Immature natural killer cell (primary cell): ENCODE measurements around the gene RAB8A. TPM values are rescaled to one million over a fixed set of nuclear protein-coding genes. Genes with fewer than 3 reads are reported as not detected.
A peak's percentile ranks its signal among the peaks of the same experiment; 100 is the strongest.

Experiments
- DNase-seq, 3 donors: peaks; one replicate each; pipeline ENCODE4 v3.0.0; 2022; ENCODE audit warnings: mixed read lengths in 1 of 3
- H3K27ac Mint-ChIP-seq, 6 donors: one replicate each; pipeline ENCODE4 v1.8.0; 2020; ENCODE audit warnings: mixed read lengths in 6 of 6, mild to moderate bottlenecking in 5 of 6, inconsistent platforms in 4 of 6, moderate library complexity in 3 of 6
- H3K27me3 Mint-ChIP-seq, 3 donors: one replicate each; pipeline ENCODE4 v1.8.0; 2020 to 2021; ENCODE audit warnings: low read depth in 3 of 3, mild to moderate bottlenecking in 3 of 3, mixed read lengths in 3 of 3, moderate library complexity in 3 of 3, inconsistent platforms in 1 of 3
- H3K36me3 Mint-ChIP-seq, 3 donors: one replicate each; pipeline ENCODE4 v1.8.0; 2020; ENCODE audit warnings: mixed read lengths in 3 of 3, inconsistent platforms in 2 of 3, mild to moderate bottlenecking in 2 of 3
- H3K4me1 Mint-ChIP-seq, 2 donors: one replicate each; pipeline ENCODE4 v1.8.0; 2020; ENCODE audit warnings: inconsistent platforms in 2 of 2, mild to moderate bottlenecking in 2 of 2, mixed read lengths in 2 of 2, moderate library complexity in 1 of 2
- H3K4me3 Mint-ChIP-seq, 5 donors: one replicate each; pipeline ENCODE4 v1.8.0; 2020; ENCODE audit warnings: mild to moderate bottlenecking in 5 of 5, mixed read lengths in 5 of 5, inconsistent platforms in 3 of 5, moderate library complexity in 3 of 5
- H3K9me3 Mint-ChIP-seq, 6 donors: one replicate each; pipeline ENCODE4 v1.8.0; 2020; ENCODE audit warnings: mild to moderate bottlenecking in 6 of 6, mixed read lengths in 6 of 6, inconsistent platforms in 4 of 6, moderate library complexity in 3 of 6
- polyA plus RNA-seq, 3 donors: library from polyadenylated mRNA; unstranded; fragments of 300-500 nt; fragmentation: Illumina TruSeq; gene quantifications; one replicate each; pipeline ENCODE4 v1.2.3, GENCODE V29; 2021

The RAB8A gene
- 100 to 1,000 TPM; 110 to 184 (median 126) TPM for polyA plus RNA-seq

GRCh38 chr19:16111160-16111908, at the start of gene RAB8A:
Gene RAB8A, plus strand, starts transcription at chr19:16111889. Its CDS starts 13 bp downstream, at chr19:16111902.
- peaks cover 0 to 4% (median 3%) of the 10 kb centered on the region in 3 donors for H3K36me3 Mint-ChIP-seq

GRCh38 chr19:16061943-16062342, 49.7 kb upstream of the RAB8A start:
- peaks cover 3 to 6% (median 4%) of the 10 kb centered on the region in 3 donors for H3K27me3 Mint-ChIP-seq
- H3K27ac Mint-ChIP-seq, result no peak overlapping the region
- H3K4me1 Mint-ChIP-seq, result peaks cover 13 to 20% of the 10 kb centered on the region in 2 donors
- DNase-seq, result peak in 1 of 3 donors; percentile 35
- H3K4me3 Mint-ChIP-seq, result no peak overlapping the region
- H3K36me3 Mint-ChIP-seq, result no peaks in the 10 kb centered on the region
- peaks cover 0 to 6% (median 2%) of the 10 kb centered on the region in 6 donors for H3K9me3 Mint-ChIP-seq

More at GRCh38 chr19:16111160-16111908, at the start of gene RAB8A:
- Mint-ChIP-seq H3K4me3 (peak within 1 kb of the TSS; percentile 95 to 98 (median 98)), H3K4me1 (peaks cover 38 to 51% of the 10 kb centered on the region in 2 donors), H3K9me3 (no peaks in the 10 kb centered on the region), H3K27ac (peak within 1 kb of the TSS; percentile 95 to 99 (median 98)), H3K27me3 (peaks cover 6 to 9% (median 8%) of the 10 kb centered on the region in 3 donors)
- peak; percentile 99 to 100 (median 99) for DNase-seq

- no peak overlapping the region for H3K27ac Mint-ChIP-seq
- peak overlapping the region in 1 of 5 donors; percentile 23 for H3K4me3 Mint-ChIP-seq
- no peaks in the 10 kb centered on the region for H3K36me3 Mint-ChIP-seq
- H3K4me1 Mint-ChIP-seq, result peaks cover 13 to 20% of the 10 kb centered on the region in 2 donors
- no peaks in the 10 kb centered on the region for H3K9me3 Mint-ChIP-seq
- DNase-seq, result peak; percentile 69 to 73 (median 71)
- H3K27me3 Mint-ChIP-seq, result peaks cover 3 to 6% (median 4%) of the 10 kb centered on the region in 3 donors
Measured at GRCh38 chr19:16062789-16063188, 48.9 kb upstream of the RAB8A start.

- Mint-ChIP-seq H3K9me3 (no peaks in the 10 kb centered on the region), H3K27me3 (peaks cover 3 to 4% (median 4%) of the 10 kb centered on the region in 3 donors), H3K27ac (no peak overlapping the region), H3K4me1 (peaks cover 13 to 20% of the 10 kb centered on the region in 2 donors), H3K36me3 (no peaks in the 10 kb centered on the region), H3K4me3 (no peak overlapping the region)
- DNase-seq, result no peak
Measured at GRCh38 chr19:16064209-16064889, 47.3 kb upstream of the RAB8A start.

DNA sequence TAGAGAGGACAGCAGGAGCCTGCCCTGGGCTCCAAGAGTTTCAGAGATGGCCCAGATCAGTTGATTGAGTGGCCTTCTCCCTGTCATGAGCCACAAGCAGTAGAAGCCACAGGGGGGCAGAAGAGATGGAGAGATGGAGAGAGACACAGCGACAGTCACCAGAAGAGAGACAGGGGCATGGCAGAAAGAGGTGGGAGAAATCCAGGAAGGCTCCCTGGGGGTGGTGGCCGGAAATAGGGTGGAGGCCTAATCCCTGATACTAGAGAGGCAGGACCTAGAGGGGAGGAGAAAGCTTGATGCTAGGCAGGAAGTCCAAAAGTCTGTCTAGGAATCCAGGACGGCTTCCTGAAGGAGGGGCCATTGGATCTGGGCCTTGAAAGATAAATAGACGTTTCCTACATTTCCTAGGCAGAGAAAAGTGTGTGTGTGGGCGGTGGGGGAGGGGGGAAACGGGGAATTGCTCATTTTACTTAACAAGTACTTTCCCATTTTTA, 45.0 kb upstream of the RAB8A start:
- peak; percentile 40 to 56 (median 46) for DNase-seq
- peaks cover 15 to 19% of the 10 kb centered on the region in 2 donors for H3K4me1 Mint-ChIP-seq

GRCh38 chr19:16067205-16067938, 44.3 kb upstream of the RAB8A start:
- Mint-ChIP-seq H3K9me3 (no peaks in the 10 kb centered on the region), H3K4me3 (no peak overlapping the region), H3K36me3 (no peaks in the 10 kb centered on the region), H3K27ac (no peak overlapping the region), H3K4me1 (peaks cover 14 to 15% of the 10 kb centered on the region in 2 donors), H3K27me3 (peaks cover 2 to 4% (median 3%) of the 10 kb centered on the region in 3 donors)
- no peak for DNase-seq

More for the DNA sequence above, 45.0 kb upstream of the RAB8A start:
- Mint-ChIP-seq H3K9me3 (no peaks in the 10 kb centered on the region), H3K27me3 (peaks cover 3 to 7% (median 4%) of the 10 kb centered on the region in 3 donors), H3K4me3 (no peak overlapping the region), H3K36me3 (no peaks in the 10 kb centered on the region), H3K27ac (peak overlapping the region in 2 of 6 donors; percentile 51)

DNA sequence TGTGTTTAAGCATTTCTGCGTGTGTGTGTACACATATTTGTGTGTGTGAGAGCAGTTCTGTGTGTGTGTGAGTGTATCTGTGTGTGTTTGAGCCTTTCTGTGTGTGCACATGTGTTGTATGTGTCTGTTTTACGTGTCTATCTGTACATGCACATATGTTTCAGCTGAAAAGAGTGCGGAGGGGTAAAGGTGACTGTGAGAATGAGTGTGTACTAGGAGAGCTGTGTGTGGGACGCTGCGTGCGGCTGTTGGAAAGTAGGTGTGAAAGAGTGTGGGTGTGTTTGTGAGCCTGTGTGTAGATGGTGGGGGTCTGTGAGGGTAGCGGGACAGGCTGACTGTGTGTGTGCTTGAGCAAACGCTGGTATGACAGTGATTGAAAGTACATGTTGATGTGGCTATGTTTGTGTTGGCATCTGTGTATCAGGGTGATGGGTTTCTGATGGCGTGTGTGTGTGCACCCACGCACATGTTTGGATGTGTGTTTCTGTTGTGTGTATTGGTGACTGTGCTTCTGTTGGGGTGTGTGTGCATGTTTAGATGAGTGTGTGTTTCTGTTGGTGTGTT, 42.9 kb upstream of the RAB8A start:
- H3K9me3 Mint-ChIP-seq, result no peaks in the 10 kb centered on the region
- H3K27ac Mint-ChIP-seq, result no peak overlapping the region
- H3K27me3 Mint-ChIP-seq, result peaks cover 0 to 5% (median 3%) of the 10 kb centered on the region in 3 donors
- no peak for DNase-seq
- no peak overlapping the region for H3K4me3 Mint-ChIP-seq
- H3K4me1 Mint-ChIP-seq, result peaks cover 8 to 10% of the 10 kb centered on the region in 2 donors
- H3K36me3 Mint-ChIP-seq, result no peaks in the 10 kb centered on the region

DNA sequence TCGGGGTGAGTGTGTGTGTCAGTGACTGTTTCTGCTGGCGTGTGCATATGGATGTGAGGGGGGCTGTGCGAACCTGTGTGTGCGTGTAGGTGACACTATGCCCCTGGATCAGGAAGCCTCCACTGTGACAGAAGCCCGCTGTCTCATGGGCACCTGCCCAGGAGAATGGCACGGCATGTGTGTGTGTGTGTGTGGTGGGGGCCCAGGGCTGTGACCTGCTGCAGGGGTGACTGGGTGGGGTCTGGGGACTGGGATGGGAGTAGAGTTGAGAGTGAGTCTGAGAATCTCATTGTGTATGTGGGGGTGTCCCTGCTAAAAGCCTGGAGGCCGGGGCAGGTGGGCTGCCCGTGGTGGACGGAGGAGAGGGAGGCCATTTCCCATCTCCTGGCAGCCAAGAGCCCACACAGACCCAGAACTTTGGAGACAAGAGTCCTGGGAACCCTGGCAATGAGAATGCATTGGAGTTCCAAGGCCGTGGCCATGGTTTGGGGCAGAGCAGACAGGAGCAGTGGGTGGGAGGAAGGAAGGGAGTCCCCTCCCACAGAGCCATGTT, 41.8 kb upstream of the RAB8A start:
- H3K27ac Mint-ChIP-seq, result no peak overlapping the region
- H3K4me3 Mint-ChIP-seq, result peak overlapping the region; percentile 11 to 69 (median 60)
- no peaks in the 10 kb centered on the region for H3K36me3 Mint-ChIP-seq
- peaks cover 0 to 7% (median 5%) of the 10 kb centered on the region in 3 donors for H3K27me3 Mint-ChIP-seq
- peaks cover 18% of the 10 kb centered on the region in 2 donors for H3K4me1 Mint-ChIP-seq
- DNase-seq, result no peak
- no peaks in the 10 kb centered on the region for H3K9me3 Mint-ChIP-seq

- Mint-ChIP-seq H3K9me3 (no peaks in the 10 kb centered on the region), H3K4me3 (peak overlapping the region; percentile 11 to 69 (median 60))
Measured at GRCh38 chr19:16070366-16070990, 41.2 kb upstream of the RAB8A start.

GRCh38 chr19:16071072-16071691, 40.5 kb upstream of the RAB8A start:
- Mint-ChIP-seq H3K9me3 (no peaks in the 10 kb centered on the region), H3K4me3 (peak overlapping the region in 3 of 5 donors; percentile 11 to 69 (median 60)), H3K27ac (peak overlapping the region in 1 of 6 donors; percentile 68), H3K27me3 (peaks cover 5 to 7% (median 6%) of the 10 kb centered on the region in 3 donors), H3K36me3 (no peaks in the 10 kb centered on the region), H3K4me1 (peaks cover 28% of the 10 kb centered on the region in 2 donors)
- DNase-seq, result no peak

More at GRCh38 chr19:16070366-16070990, 41.2 kb upstream of the RAB8A start:
- no peaks in the 10 kb centered on the region for H3K36me3 Mint-ChIP-seq
- peak; percentile 69 to 72 (median 72) for DNase-seq
- H3K27me3 Mint-ChIP-seq, result peaks cover 2 to 7% (median 5%) of the 10 kb centered on the region in 3 donors
- peaks cover 23 to 24% of the 10 kb centered on the region in 2 donors for H3K4me1 Mint-ChIP-seq
- H3K27ac Mint-ChIP-seq, result no peak overlapping the region

GRCh38 chr19:16073481-16073880, 38.2 kb upstream of the RAB8A start:
- Mint-ChIP-seq H3K36me3 (no peaks in the 10 kb centered on the region), H3K4me3 (peak overlapping the region in 1 of 5 donors; percentile 51), H3K27ac (peak overlapping the region in 4 of 6 donors; percentile 86 to 94 (median 90)), H3K27me3 (peaks cover 2 to 20% (median 8%) of the 10 kb centered on the region in 3 donors), H3K9me3 (no peaks in the 10 kb centered on the region), H3K4me1 (peaks cover 31 to 38% of the 10 kb centered on the region in 2 donors)
- no peak for DNase-seq

GRCh38 chr19:16073988-16074387, 37.7 kb upstream of the RAB8A start:
- Mint-ChIP-seq H3K27ac (peak overlapping the region; percentile 86 to 94 (median 93)), H3K4me3 (peak overlapping the region in 3 of 5 donors; percentile 48 to 81 (median 51)), H3K27me3 (peaks cover 2 to 23% (median 8%) of the 10 kb centered on the region in 3 donors), H3K36me3 (no peaks in the 10 kb centered on the region), H3K9me3 (no peaks in the 10 kb centered on the region), H3K4me1 (peaks cover 36 to 43% of the 10 kb centered on the region in 2 donors)
- no peak for DNase-seq
